Measurements from ENCODE around the gene DNAH9.

Gene DNAH9

GRCh38 chr17:11598274-11599221, at the start of gene DNAH9:
Gene DNAH9, plus strand, starts transcription at chr17:11598470. Its CDS starts 29 bp downstream, at chr17:11598499.
- DNase-seq (ENCODE audit: low read depth in 2 of 2) = peak in 1 of 2 experiments; percentile 32

GRCh38 chr17:11550431-11550830, 47.8 kb upstream of the DNAH9 start:
- no peak for DNase-seq (ENCODE audit: low read depth in 2 of 2)

- DNase-seq (ENCODE audit: low read depth in 2 of 2) = no peak
These were observed 46.8 kb upstream of the DNAH9 start for GRCh38 chr17:11551442-11551841.

GRCh38 chr17:11553135-11553534, 45.1 kb upstream of the DNAH9 start:
- no peak for DNase-seq (ENCODE audit: low read depth in 2 of 2)

GRCh38 chr17:11554042-11554441, 44.2 kb upstream of the DNAH9 start:
- DNase-seq (ENCODE audit: low read depth in 2 of 2) = no peak

GRCh38 chr17:11554542-11554941, 43.7 kb upstream of the DNAH9 start:
- no peak for DNase-seq (ENCODE audit: low read depth in 2 of 2)

- DNase-seq (ENCODE audit: low read depth in 2 of 2) = no peak
These were observed 42.7 kb upstream of the DNAH9 start for GRCh38 chr17:11555530-11555929.

GRCh38 chr17:11557727-11558452, 40.4 kb upstream of the DNAH9 start:
- no peak for DNase-seq (ENCODE audit: low read depth in 2 of 2)

GRCh38 chr17:11558681-11559234, 39.5 kb upstream of the DNAH9 start:
- no peak for DNase-seq (ENCODE audit: low read depth in 2 of 2)

GRCh38 chr17:11559601-11560000, 38.7 kb upstream of the DNAH9 start:
- DNase-seq (ENCODE audit: low read depth in 2 of 2) = no peak

- no peak for DNase-seq (ENCODE audit: low read depth in 2 of 2)
These were observed 37.0 kb upstream of the DNAH9 start for GRCh38 chr17:11561281-11561680.

- DNase-seq (ENCODE audit: low read depth in 2 of 2) = no peak
These were observed 36.6 kb upstream of the DNAH9 start for GRCh38 chr17:11561702-11562101.

- DNase-seq (ENCODE audit: low read depth in 2 of 2) = no peak
These were observed 33.5 kb upstream of the DNAH9 start for GRCh38 chr17:11564589-11565380.

- DNase-seq (ENCODE audit: low read depth in 2 of 2) = no peak
These were observed 32.7 kb upstream of the DNAH9 start for GRCh38 chr17:11565591-11565990.

GRCh38 chr17:11578998-11579397, 19.3 kb upstream of the DNAH9 start:
- DNase-seq (ENCODE audit: low read depth in 2 of 2) = no peak

- DNase-seq (ENCODE audit: low read depth in 2 of 2) = no peak
These were observed 17.6 kb upstream of the DNAH9 start for GRCh38 chr17:11580677-11581076.

GRCh38 chr17:11582217-11582616, 16.1 kb upstream of the DNAH9 start:
- DNase-seq (ENCODE audit: low read depth in 2 of 2) = no peak

- no peak for DNase-seq (ENCODE audit: low read depth in 2 of 2)
These were observed 14.8 kb upstream of the DNAH9 start for GRCh38 chr17:11583306-11583992.

GRCh38 chr17:11589716-11590115, 8.6 kb upstream of the DNAH9 start:
- no peak for DNase-seq (ENCODE audit: low read depth in 2 of 2)

- DNase-seq (ENCODE audit: low read depth in 2 of 2) = no peak
These were observed 3.4 kb downstream of the DNAH9 start for GRCh38 chr17:11601661-11602060.

- no peak for DNase-seq (ENCODE audit: low read depth in 2 of 2)
These were observed 10.1 kb downstream of the DNAH9 start for GRCh38 chr17:11608396-11608795.
